NCI-H446 (cell line): ENCODE data around the gene GNG11.

ENCODE experiments used
- DNase-seq, 2 experiments: peaks; one replicate each; lab custom pipeline; 2025; lab: John Stamatoyannopoulos, UW

The GNG11 gene

DNA sequence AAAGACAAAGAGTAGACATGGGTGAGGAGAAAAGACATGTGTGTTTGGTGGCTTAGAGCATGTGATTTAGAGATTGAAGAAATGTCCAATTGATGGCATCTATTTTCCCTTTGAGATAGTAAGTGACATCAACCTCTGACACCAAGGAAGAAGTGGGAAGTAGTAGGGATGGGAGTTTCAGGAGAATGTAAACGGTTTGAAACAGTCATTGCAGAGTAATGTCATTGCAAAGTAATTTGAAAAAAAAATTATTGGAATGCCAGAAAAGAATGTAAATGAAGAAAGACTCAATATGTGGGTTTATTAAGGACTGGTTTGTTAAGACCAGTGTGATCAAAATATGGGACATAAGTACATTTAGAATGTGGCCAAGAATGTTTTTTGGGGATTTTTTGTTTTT lies 26.6 kb downstream of the GNG11 start:
- DNase-seq, result no peak

DNA sequence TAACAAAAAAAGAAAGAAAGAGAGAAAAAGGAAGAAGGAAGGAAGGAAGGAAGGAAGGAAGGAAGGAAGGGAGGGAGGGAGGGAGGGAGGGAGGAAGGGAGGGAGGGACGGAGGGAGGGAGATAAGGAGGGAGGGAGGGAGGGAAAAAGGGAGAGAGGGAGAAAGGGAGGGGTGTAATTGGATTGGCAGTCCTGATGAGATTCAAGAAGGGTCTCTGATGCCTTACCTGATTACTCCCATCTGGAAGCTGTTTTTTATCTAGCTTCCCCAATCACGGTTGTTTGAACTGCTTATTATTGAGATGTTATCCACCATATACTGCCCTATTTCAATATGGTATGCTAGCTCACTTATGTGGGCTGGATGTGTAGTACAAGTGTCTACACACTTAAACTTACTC lies 27.3 kb downstream of the GNG11 start:
- DNase-seq, result no peak

DNA sequence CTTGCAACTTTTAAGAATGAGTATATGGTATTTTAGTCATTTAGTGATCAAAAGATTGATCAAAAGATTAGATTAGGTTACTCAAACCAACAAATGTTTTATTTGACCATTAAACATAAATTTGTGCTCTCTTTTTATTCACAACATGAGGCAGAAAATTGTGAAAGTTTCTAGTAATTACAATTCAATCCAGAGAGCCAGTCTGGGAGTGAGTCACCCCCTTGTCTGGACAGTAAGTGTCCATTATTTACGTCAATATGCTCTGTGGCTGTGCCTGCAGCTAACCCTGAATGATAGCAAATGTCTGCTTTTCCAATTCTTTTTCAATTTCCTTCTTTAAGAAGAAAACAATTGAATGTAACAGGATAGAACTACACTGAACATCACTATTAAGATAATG lies 27.9 kb downstream of the GNG11 start:
- no peak for DNase-seq

DNA sequence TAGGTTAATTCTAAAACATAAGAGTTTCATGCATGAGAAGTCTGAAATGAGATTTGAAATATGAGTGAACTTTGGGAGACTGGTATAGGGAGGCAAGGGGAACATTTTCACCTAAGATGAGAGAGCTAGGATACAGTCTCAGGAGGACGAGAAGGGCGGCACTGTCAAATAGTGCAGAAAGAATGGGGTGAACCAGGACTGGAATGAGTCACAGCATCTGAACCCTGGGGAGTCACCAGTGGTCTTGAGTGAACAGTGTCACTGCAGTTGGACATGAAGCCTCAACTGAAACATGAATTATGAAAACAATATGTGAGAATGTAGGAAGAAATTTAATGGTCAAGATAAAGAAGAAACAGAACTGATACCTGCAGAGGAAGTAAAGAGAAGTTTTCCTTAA lies 33.8 kb downstream of the GNG11 start:
- no peak for DNase-seq

- DNase-seq, result no peak
Measured at GRCh38 chr7:93957767-93958166, 36.2 kb downstream of the GNG11 start.

DNA sequence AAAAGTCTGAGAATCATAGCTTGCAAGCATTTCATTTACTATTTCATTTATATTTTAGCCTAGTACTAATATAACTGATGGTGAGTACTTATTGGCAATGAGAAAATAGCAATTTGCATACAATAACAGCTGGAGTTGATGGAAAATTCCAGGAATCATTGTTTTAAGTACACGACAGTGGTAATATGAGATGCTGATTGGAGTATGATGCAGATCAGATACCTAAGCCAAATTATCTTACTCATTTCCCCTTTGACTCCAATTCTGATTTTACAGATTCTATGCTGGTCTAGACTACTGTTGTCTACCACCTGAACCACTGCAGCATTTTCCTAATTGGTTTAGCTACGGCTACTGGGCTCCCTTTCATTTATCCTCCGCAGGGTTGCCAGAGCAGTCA lies 36.7 kb downstream of the GNG11 start:
- DNase-seq, result no peak

DNA sequence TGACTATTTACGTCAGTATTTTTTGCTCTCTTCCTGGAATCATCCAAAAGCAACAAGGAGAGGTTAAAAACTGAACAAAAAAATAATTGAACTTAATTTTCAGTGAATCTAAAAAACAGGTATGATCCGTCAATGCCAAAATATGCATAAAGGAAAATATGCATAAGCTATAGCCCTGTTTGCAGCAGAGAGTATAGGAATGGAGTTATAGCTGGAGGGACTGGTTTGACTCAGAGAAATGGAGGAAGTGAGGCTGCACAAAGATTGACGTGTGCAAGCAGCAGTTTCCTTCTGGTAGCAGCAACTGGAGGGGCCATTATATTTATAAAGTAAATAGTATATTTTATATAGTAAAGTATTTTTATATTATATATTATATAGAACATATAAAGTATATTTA lies 37.1 kb downstream of the GNG11 start:
- DNase-seq, result no peak

DNA sequence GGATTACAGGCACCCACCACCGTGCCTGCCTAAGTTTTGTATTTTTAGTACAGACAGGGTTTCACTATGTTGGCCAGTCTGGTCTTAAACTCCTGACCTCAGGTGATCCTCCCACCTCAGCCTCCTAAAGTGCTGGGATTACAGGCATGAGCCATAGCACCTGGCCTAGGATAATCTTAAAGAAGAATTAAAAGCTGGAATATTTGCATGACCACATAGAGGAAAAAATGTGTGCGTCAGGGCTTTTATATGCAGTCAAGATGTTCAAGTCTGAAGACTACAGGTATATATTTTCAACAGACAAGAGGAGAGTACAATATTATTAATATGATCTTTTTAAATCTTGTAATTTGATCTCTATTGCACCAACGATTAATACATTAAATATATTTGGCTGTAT lies 39.5 kb downstream of the GNG11 start:
- DNase-seq, result no peak

DNA sequence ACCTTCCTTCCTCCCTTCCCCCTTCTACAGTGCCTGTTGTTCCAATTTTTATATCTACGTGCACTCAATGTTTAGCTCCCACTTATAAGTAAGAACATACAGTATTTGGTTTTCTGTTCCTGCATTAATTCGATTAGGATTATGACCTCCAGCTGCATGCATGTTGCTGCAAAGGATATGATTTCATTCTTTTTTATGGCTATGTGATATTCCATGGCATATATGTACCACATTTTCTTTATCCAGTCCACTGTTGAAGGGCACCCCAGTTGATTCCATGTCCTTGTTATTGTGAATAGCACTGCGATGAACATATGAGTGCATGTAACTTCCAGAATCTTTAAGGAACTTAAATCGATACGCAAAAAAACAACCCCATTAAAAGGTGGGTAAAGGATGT lies 42.7 kb downstream of the GNG11 start:
- no peak for DNase-seq

GRCh38 chr7:93964813-93965212 lies 43.3 kb downstream of the GNG11 start:
- no peak for DNase-seq

- no peak for DNase-seq
Measured at GRCh38 chr7:93968911-93969620, 47.5 kb downstream of the GNG11 start.

DNA sequence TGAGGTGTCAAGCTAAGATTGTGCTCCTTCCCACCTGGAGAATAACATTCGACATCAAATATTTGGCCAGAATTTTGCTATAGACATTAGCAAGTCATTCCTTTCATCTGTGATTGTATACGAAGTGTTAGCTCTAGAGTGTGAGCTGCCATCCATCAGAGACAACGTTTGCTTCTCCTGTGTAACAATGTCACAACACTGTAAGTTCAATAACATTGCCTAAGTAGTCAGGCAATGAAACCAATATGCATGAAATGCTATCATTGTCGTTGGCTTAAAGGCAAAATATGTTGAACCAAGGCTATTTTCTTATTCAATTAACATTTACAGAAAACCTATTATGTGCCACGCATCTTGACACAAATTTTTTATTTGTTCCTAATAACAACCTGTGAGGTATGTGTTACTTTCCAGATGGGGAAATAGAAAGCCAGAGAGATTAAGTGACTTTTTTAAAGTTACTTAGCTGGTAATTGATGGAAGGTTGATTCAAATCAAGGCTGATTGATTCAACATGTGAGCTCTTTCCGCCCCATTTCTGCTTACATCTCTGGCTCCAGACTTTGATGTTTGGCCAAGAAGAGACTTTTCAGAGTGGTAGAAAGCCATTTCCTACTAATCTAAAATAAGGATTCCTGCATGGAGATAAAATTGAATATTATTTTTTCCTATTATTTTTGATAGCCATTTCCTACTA lies 50.6 kb downstream of the GNG11 start:
- DNase-seq, result no peak

DNA sequence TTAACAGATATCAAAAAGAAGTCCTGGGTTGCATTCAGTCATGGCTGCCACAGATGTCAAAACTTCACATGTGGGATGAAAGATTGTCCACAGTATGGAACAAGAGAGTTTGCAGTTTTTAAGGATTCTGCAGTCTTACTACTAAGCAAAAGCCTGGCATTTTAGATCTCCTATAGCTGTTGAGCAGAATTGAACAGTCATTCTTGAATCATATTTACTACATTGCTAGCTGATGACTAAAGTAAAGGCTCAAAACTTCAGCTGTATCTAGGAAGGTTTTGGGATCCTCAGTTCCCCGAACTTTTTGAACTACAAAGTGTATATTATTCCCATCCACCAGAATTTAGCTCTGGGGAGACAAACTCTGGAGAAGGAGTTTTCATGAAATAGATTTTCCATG lies 51.6 kb downstream of the GNG11 start:
- no peak for DNase-seq

DNA sequence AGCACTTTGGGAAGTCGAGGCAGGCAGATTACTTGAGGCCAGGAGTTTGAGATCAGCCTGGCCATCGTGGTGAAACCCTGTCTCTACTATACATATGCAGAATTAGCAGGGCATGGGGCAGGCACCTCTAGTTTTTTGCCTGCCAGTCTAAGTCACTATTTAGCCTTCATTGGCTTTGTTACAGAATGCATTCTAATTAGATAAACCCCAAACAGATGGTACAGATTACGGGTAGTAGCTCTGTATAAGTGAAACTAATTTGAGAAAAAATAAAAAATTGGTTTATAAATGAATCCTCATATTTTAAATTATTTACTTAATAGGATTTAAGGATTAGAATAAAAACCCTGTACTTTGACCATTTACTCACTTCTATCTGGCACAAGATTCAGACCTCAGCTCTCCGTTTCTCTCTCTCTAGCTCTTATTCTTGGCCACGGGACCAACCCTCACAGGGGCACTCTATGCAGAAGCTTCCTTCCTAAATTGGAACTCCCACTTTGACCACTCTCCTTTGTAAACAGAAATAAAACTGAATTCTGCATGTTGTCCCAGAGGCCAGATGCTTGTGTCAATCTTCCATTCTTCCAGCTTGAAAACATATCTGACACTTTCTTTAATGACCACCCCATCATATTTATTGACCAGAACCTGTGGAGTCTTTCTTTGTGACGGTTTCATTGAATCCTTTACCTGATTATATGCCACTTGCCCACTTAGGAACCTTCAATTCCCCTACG lies 55.8 kb downstream of the GNG11 start:
- DNase-seq, result no peak
